ENCODE results near the gene KAT6B.
A peak's percentile ranks its signal among the peaks of the same experiment; 100 is the strongest.
"Not testable (repeated sequence)": the region's sequence is repeated elsewhere in the genome, so short reads cannot be mapped to it uniquely, and the experiment has no call there.

Gene KAT6B
- total RNA-seq = 28.1 to 165 (median 83.8) reads per million in 3 experiments

GRCh38 chr10:74826142-74827044, at the start of gene KAT6B:
Gene KAT6B, plus strand, starts transcription at chr10:74826600. Its CDS starts 16,258 bp downstream, at chr10:74842858.
- DNase-seq = peak; percentile 100

- DNase-seq = no peak
Measured at GRCh38 chr10:74778436-74779094, 47.8 kb upstream of the KAT6B start.

GRCh38 chr10:74781870-74782269, 44.5 kb upstream of the KAT6B start:
- DNase-seq = not testable (repeated sequence)

- DNase-seq = no peak
Measured at GRCh38 chr10:74784462-74784861, 41.9 kb upstream of the KAT6B start.

GRCh38 chr10:74786126-74786525, 40.3 kb upstream of the KAT6B start:
- DNase-seq = no peak

- no peak for DNase-seq
Measured at GRCh38 chr10:74787457-74787856, 38.9 kb upstream of the KAT6B start.

- DNase-seq = not testable (repeated sequence)
Measured at GRCh38 chr10:74791979-74792378, 34.4 kb upstream of the KAT6B start.

- no peak for DNase-seq
Measured at GRCh38 chr10:74792726-74793125, 33.7 kb upstream of the KAT6B start.

GRCh38 chr10:74793240-74793639, 33.2 kb upstream of the KAT6B start:
- DNase-seq = not testable (repeated sequence)

GRCh38 chr10:74794531-74794930, 31.9 kb upstream of the KAT6B start:
- DNase-seq = no peak

- DNase-seq = no peak
Measured at GRCh38 chr10:74797550-74797949, 28.9 kb upstream of the KAT6B start.

GRCh38 chr10:74799721-74800221, 26.6 kb upstream of the KAT6B start:
- DNase-seq = no peak

GRCh38 chr10:74801447-74801846, 25.0 kb upstream of the KAT6B start:
- DNase-seq = no peak

GRCh38 chr10:74808501-74808900, 17.9 kb upstream of the KAT6B start:
- no peak for DNase-seq

GRCh38 chr10:74810087-74810486, 16.3 kb upstream of the KAT6B start:
- no peak for DNase-seq

GRCh38 chr10:74813381-74814259, 12.8 kb upstream of the KAT6B start:
- no peak for DNase-seq

GRCh38 chr10:74814797-74815196, 11.6 kb upstream of the KAT6B start:
- DNase-seq = no peak

GRCh38 chr10:74816824-74817498, 9.4 kb upstream of the KAT6B start:
- no peak for DNase-seq

GRCh38 chr10:74821501-74821900, 4.9 kb upstream of the KAT6B start:
- no peak for DNase-seq

- DNase-seq = no peak
Measured at GRCh38 chr10:74822101-74822500, 4.3 kb upstream of the KAT6B start.

GRCh38 chr10:74822521-74823089, 3.8 kb upstream of the KAT6B start:
- DNase-seq = no peak

- no peak for DNase-seq
Measured at GRCh38 chr10:74823791-74824183, 2.6 kb upstream of the KAT6B start.
